ENCODE results near the gene P2RX2. TPM values are rescaled to one million over a fixed set of nuclear protein-coding genes. Genes with fewer than 3 reads are reported as not detected.

The P2RX2 gene
- total RNA-seq, 1 donor from 2014 or later: not detected

GRCh38 chr12:132649226-132649945 is 30.8 kb downstream of the P2RX2 start:
- Histone ChIP-seq H4K20me1 (ENCODE audit: insufficient read depth, low read length) (no peaks in the 10 kb centered on the region), H3K27me3 (ENCODE audit: insufficient read depth, low read length) (no peaks in the 10 kb centered on the region), H3K4me3 (ENCODE audit: insufficient read depth, low read depth, low read length) (no peak overlapping the region), H3K27ac (ENCODE audit: low read depth, low read length) (no peak overlapping the region), H3K9ac (ENCODE audit: low read length) (no peak overlapping the region), H3K4me2 (ENCODE audit: low read length) (no peak overlapping the region), H3K4me1 (ENCODE audit: insufficient read depth, low read length) (no peaks in the 10 kb centered on the region), H3K36me3 (ENCODE audit: insufficient read depth, low read length) (peaks cover 5% of the 10 kb centered on the region), H2AFZ (ENCODE audit: low read depth, low read length) (no peak overlapping the region), H3K9me3 (ENCODE audit: insufficient read depth, low read depth, low read length) (no peaks in the 10 kb centered on the region), H3K79me2 (ENCODE audit: insufficient read depth, low read length) (no peaks in the 10 kb centered on the region)
- no peaks in the 10 kb centered on the region for H3K27me3 Mint-ChIP-seq (ENCODE audit: low read depth, unreplicated experiment)
- DNase-seq (ENCODE audit: low read depth) (no peak), FAIRE-seq (no peak)
- H3K4me1 Mint-ChIP-seq (ENCODE audit: low read depth, unreplicated experiment): peaks cover 4% of the 10 kb centered on the region
- no peak overlapping the region for H3K27ac Mint-ChIP-seq (ENCODE audit: unreplicated experiment)
- H3K9me3 Mint-ChIP-seq (ENCODE audit: unreplicated experiment): no peaks in the 10 kb centered on the region
- no peak overlapping the region for H3K4me3 Mint-ChIP-seq (ENCODE audit: unreplicated experiment)
- H3K36me3 Mint-ChIP-seq (ENCODE audit: low read depth, unreplicated experiment): no peaks in the 10 kb centered on the region
- TF ChIP-seq EZH2 (IDR thresholded peaks at IDR 0.05; ENCODE audit: insufficient read depth, low read length): no peak
- TF ChIP-seq, protein P1, sequence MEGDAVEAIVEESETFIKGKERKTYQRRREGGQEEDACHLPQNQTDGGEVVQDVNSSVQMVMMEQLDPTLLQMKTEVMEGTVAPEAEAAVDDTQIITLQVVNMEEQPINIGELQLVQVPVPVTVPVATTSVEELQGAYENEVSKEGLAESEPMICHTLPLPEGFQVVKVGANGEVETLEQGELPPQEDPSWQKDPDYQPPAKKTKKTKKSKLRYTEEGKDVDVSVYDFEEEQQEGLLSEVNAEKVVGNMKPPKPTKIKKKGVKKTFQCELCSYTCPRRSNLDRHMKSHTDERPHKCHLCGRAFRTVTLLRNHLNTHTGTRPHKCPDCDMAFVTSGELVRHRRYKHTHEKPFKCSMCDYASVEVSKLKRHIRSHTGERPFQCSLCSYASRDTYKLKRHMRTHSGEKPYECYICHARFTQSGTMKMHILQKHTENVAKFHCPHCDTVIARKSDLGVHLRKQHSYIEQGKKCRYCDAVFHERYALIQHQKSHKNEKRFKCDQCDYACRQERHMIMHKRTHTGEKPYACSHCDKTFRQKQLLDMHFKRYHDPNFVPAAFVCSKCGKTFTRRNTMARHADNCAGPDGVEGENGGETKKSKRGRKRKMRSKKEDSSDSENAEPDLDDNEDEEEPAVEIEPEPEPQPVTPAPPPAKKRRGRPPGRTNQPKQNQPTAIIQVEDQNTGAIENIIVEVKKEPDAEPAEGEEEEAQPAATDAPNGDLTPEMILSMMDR (IDR thresholded peaks at IDR 0.05; ENCODE audit: insufficient read depth, low read depth, low read length): no peak

DNA sequence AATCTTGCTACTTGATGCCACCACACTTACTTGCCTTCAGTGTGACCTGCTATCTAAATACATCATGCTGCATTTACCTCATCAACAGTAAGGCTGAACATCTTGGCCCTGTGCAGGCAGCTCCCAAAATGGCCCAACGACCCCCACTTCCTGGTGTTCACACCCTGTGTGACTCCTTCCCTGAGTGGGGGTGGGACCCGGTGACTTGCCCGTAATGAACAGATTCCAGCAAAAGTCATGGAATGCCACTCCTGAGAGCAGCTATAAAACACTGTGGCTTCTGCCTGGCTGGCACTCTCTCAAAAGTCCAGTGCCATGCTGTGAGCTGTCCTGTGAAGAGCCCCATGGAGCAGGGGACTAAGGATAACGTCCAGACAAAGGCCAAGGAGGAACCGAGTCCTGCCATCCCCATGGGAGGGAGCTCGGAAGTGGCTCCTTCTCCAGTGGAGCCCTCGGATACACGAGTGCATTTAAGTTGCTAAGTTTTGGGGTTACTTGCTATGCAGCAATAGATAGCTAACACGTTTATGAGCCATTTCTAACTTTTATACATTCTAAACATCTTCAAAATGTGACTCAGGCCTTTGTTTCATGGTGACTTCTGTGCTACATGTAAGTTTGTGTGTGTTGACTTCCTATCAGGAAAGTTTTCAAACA is 33.0 kb downstream of the P2RX2 start:
- DNase-seq (ENCODE audit: low read depth) (no peak), FAIRE-seq (no peak)
- no peaks in the 10 kb centered on the region for H3K27me3 Mint-ChIP-seq (ENCODE audit: low read depth, unreplicated experiment)
- peaks cover 4% of the 10 kb centered on the region for H3K4me1 Mint-ChIP-seq (ENCODE audit: low read depth, unreplicated experiment)
- no peak overlapping the region for H3K27ac ChIP-seq (ENCODE audit: low read depth, low read length)
- peaks cover 8% of the 10 kb centered on the region for H3K36me3 ChIP-seq (ENCODE audit: insufficient read depth, low read length)
- no peak overlapping the region for H3K4me2 ChIP-seq (ENCODE audit: low read length)
- H3K4me1 ChIP-seq (ENCODE audit: insufficient read depth, low read length): no peaks in the 10 kb centered on the region
- TF ChIP-seq EZH2 (IDR thresholded peaks at IDR 0.05; ENCODE audit: insufficient read depth, low read length): no peak
- TF ChIP-seq, protein P1 (IDR thresholded peaks at IDR 0.05; ENCODE audit: insufficient read depth, low read depth, low read length): no peak
- no peak overlapping the region for H3K4me3 ChIP-seq (ENCODE audit: insufficient read depth, low read depth, low read length)
- no peak overlapping the region for H3K4me3 Mint-ChIP-seq (ENCODE audit: unreplicated experiment)
- H3K9me3 Mint-ChIP-seq (ENCODE audit: unreplicated experiment): no peaks in the 10 kb centered on the region
- no peak overlapping the region for H2AFZ ChIP-seq (ENCODE audit: low read depth, low read length)
- H3K27ac Mint-ChIP-seq (ENCODE audit: unreplicated experiment): no peak overlapping the region
- no peaks in the 10 kb centered on the region for H3K79me2 ChIP-seq (ENCODE audit: insufficient read depth, low read length)
- no peaks in the 10 kb centered on the region for H3K36me3 Mint-ChIP-seq (ENCODE audit: low read depth, unreplicated experiment)
- no peaks in the 10 kb centered on the region for H4K20me1 ChIP-seq (ENCODE audit: insufficient read depth, low read length)
- no peaks in the 10 kb centered on the region for H3K27me3 ChIP-seq (ENCODE audit: insufficient read depth, low read length)
- H3K9ac ChIP-seq (ENCODE audit: low read length): no peak overlapping the region
- no peaks in the 10 kb centered on the region for H3K9me3 ChIP-seq (ENCODE audit: insufficient read depth, low read depth, low read length)

All from astrocyte (in vitro differentiated cells and primary cell).